Ramos (cell line): ENCODE data around the gene SNX9.
"Not testable (repeated sequence)": the region's sequence is repeated elsewhere in the genome, so short reads cannot be mapped to it uniquely, and the experiment has no call there.

Source experiments
- in situ Hi-C: fragments of 300-500 bp; cut with MboI; formaldehyde crosslinking; loops from one replicate; pipeline ENCODE4 v1.14.3; 2022; ENCODE audit warnings: low sequenced_read_pairs; ENCODE audit not compliant: unreplicated experiment

SNX9 gene

GRCh38 chr6:157853902-157854502 lies 31.0 kb downstream of the SNX9 start:
- in situ Hi-C loops = no loop called here

GRCh38 chr6:157855325-157855724 lies 32.3 kb downstream of the SNX9 start:
- in situ Hi-C loops = no loop called here

- in situ Hi-C loops = not testable (repeated sequence)
Measured at GRCh38 chr6:157855804-157856203, 32.8 kb downstream of the SNX9 start.

GRCh38 chr6:157858664-157859063 lies 35.6 kb downstream of the SNX9 start:
- in situ Hi-C loops = not testable (repeated sequence)

GRCh38 chr6:157859775-157860504 lies 36.9 kb downstream of the SNX9 start:
- in situ Hi-C loops = no loop called here

GRCh38 chr6:157860505-157860991 lies 37.5 kb downstream of the SNX9 start:
- in situ Hi-C loops = no loop called here

- in situ Hi-C loops = no loop called here
Measured at GRCh38 chr6:157861184-157861583, 38.1 kb downstream of the SNX9 start.

- in situ Hi-C loops = no loop called here
Measured at GRCh38 chr6:157861814-157862213, 38.8 kb downstream of the SNX9 start.

- in situ Hi-C loops = no loop called here
Measured at GRCh38 chr6:157862706-157863105, 39.7 kb downstream of the SNX9 start.

GRCh38 chr6:157864185-157864761 lies 41.2 kb downstream of the SNX9 start:
- in situ Hi-C loops = no loop called here

GRCh38 chr6:157865249-157865648 lies 42.2 kb downstream of the SNX9 start:
- in situ Hi-C loops = no loop called here

GRCh38 chr6:157867155-157867559 lies 44.1 kb downstream of the SNX9 start:
- in situ Hi-C loops = no loop called here

- in situ Hi-C loops = no loop called here
Measured at GRCh38 chr6:157867981-157868380, 44.9 kb downstream of the SNX9 start.

- in situ Hi-C loops = no loop called here
Measured at GRCh38 chr6:157868835-157869234, 45.8 kb downstream of the SNX9 start.

- in situ Hi-C loops = no loop called here
Measured at GRCh38 chr6:157869673-157870302, 46.7 kb downstream of the SNX9 start.

GRCh38 chr6:157873735-157874344 lies 50.8 kb downstream of the SNX9 start:
- in situ Hi-C loops = no loop called here

GRCh38 chr6:157877149-157877548 lies 54.1 kb downstream of the SNX9 start:
- in situ Hi-C loops = loop anchor here (5.0 to 25.0 kb wide), 2 partner anchors 120 to 565 kb away; partner anchors contain the start of gene TMEM242

GRCh38 chr6:157877573-157878438 lies 54.8 kb downstream of the SNX9 start:
- in situ Hi-C loops = loop anchor here (5.0 to 25.0 kb wide), 2 partner anchors 121 to 566 kb away; partner anchors contain the start of gene TMEM242
